Skin of body (tissue), 2 donors: Measurements from ENCODE around the gene UVRAG. TPM values are rescaled to one million over a fixed set of nuclear protein-coding genes. Genes with fewer than 3 reads are reported as not detected.

Experiments
- DNase-seq: peaks from one replicate; lab custom pipeline; 2025; lab: John Stamatoyannopoulos, UW
- total RNA-seq: library from RNA; depleted of rRNA; stranded (reverse); fragments of >200 nt; gene quantifications from one replicate; pipeline ENCODE4 v1.2.3, GENCODE V29; 2014

UVRAG gene
- total RNA-seq, 1 donor from 2014 or later, result 28.5 TPM

- no peak for DNase-seq
These were observed 326.0 kb downstream of the UVRAG start for GRCh38 chr11:76140912-76141574.

GRCh38 chr11:76141901-76142588, 327.0 kb downstream of the UVRAG start:
- no peak for DNase-seq

GRCh38 chr11:76143274-76143673, 328.3 kb downstream of the UVRAG start:
- DNase-seq, result no peak

GRCh38 chr11:76147106-76147740, 332.2 kb downstream of the UVRAG start:
- no peak for DNase-seq

- DNase-seq, result no peak
These were observed 333.2 kb downstream of the UVRAG start for GRCh38 chr11:76148231-76148630.

- no peak for DNase-seq
These were observed 334.1 kb downstream of the UVRAG start for GRCh38 chr11:76148941-76149613.

- no peak for DNase-seq
These were observed 334.7 kb downstream of the UVRAG start for GRCh38 chr11:76149713-76150112.

- DNase-seq, result no peak
These were observed 335.1 kb downstream of the UVRAG start for GRCh38 chr11:76150141-76150540.

- no peak for DNase-seq
These were observed 336.6 kb downstream of the UVRAG start for GRCh38 chr11:76151556-76152085.

GRCh38 chr11:76152086-76152681, 337.2 kb downstream of the UVRAG start:
- peak; percentile 43 for DNase-seq

GRCh38 chr11:76152741-76153570, 337.9 kb downstream of the UVRAG start:
- no peak for DNase-seq

GRCh38 chr11:76153571-76153923, 338.5 kb downstream of the UVRAG start:
- DNase-seq, result no peak

- no peak for DNase-seq
These were observed 340.7 kb downstream of the UVRAG start for GRCh38 chr11:76155500-76156227.

GRCh38 chr11:76156971-76157427, 342.0 kb downstream of the UVRAG start:
- no peak for DNase-seq

GRCh38 chr11:76157891-76158290, 342.9 kb downstream of the UVRAG start:
- DNase-seq, result no peak

GRCh38 chr11:76158394-76159302, 343.6 kb downstream of the UVRAG start:
- no peak for DNase-seq

- no peak for DNase-seq
These were observed 344.4 kb downstream of the UVRAG start for GRCh38 chr11:76159303-76159937.

- DNase-seq, result no peak
These were observed 345.1 kb downstream of the UVRAG start for GRCh38 chr11:76159983-76160661.
